Stromal cell of bone marrow (primary cell): ENCODE results near the gene SBK3.
"Not testable (repeated sequence)": the region's sequence is repeated elsewhere in the genome, so short reads cannot be mapped to it uniquely, and the experiment has no call there.

Experiments
- DNase-seq: peaks from one replicate; pipeline ENCODE4 v3.0.0-alpha.2; 2012; ENCODE audit warnings: low read depth

The SBK3 gene

DNA sequence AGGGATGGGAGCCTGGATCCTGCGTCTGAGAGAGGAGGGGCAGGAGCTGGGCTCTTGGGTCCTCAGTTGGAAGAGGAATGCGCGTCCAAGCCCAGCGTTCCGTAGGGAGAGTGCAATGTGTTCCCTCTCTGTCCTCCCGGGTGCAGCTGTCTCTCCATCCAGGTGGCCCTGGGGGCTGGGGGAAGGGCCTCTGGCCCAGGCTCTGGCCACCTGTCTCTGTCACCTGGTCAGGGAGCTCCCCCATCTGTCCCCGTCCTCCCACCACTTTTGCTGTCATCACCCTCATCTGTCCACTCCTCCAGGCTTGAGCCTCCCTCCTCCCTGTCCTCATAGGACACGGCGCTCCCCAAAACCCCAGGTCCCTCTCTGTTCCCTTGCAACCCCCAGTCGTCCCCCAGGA lies 4.7 kb downstream of the SBK3 start:
- no peak for DNase-seq

- DNase-seq: no peak
Measured at GRCh38 chr19:55539090-55539984, 6.0 kb downstream of the SBK3 start.

DNA sequence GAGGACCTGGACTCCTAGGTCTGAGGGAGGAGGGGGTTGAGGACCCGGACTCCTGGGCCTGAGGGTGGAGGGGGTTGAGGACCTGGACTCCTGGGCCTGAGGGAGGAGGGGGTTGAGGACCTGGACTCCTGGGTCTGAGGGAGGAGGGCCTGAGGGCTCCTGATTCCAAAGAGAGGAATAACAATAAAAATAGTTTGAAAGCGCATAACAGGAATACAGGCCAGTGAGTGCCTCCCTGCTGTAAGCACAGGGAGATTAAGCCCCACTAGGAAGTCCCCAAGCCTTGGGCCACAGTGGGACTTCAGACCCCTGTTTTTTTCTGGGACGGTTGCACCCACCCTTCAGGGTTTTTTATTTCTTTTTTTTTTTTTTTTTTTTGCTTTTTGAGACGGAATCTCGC lies 7.2 kb downstream of the SBK3 start:
- no peak for DNase-seq

DNA sequence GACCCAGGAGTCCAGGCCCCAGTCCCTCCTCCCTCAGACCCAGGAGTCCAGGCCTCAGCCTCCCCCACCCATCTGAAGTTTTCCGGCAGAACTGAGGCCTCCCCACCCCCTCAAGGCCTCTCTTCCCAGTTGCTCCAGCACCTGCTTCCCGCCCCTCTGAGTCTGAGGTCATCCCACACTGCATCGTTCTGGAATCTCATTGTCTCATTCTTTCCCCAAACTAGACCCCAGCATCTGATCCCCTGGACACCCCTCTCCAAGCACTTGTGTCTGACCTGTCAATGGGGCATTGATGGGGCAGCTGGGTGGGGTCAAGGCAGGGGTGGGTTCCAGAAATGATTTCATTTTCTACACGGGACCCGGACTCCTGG lies 7.6 kb downstream of the SBK3 start:
- DNase-seq: no peak

- no peak for DNase-seq
Measured at GRCh38 chr19:55536951-55537740, 8.2 kb downstream of the SBK3 start, which contains the start of gene SBK2. Gene SBK2 (minus strand): TSS chr19:55537133. CDS start chr19:55536294, 839 bp downstream.

DNA sequence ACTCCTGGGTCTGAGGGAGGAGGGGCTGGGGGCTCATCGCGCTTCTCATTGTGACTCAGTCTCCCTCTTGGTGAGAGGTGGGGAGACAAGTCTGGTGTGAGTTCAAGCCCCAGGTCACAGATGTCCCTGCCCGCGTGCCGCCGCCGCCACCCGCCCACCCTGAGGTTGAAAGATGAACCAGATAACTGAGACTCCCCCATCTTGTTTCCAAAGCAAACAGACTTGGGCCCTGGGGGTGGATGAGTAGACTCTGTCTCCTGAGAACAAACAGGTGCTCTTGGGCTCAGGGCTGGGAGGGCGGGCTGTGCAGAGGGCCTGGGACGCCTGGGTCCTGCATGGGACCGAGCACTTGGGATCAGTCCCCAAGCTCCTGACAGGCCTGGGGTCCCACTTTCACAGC lies 9.0 kb downstream of the SBK3 start:
- no peak for DNase-seq

DNA sequence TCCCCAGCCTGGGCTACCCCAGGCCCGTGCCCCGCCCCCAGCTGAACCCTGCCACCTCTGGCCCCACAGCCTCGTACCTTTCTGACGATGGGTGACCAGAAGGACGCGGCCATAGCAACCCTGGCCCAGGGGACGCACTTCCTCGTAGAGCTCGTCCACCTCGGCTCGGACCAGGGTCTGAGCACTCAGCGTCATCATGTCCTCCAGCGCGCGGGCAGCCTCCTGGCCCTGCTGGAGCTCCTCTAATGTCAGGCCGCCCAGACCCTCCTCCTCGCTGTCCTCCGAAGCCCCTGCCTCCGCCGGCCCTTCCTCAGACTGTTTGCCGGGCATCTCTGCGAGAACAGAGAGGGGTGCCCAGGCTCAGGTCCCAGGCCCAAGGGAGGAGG lies 9.4 kb downstream of the SBK3 start:
- DNase-seq: no peak

DNA sequence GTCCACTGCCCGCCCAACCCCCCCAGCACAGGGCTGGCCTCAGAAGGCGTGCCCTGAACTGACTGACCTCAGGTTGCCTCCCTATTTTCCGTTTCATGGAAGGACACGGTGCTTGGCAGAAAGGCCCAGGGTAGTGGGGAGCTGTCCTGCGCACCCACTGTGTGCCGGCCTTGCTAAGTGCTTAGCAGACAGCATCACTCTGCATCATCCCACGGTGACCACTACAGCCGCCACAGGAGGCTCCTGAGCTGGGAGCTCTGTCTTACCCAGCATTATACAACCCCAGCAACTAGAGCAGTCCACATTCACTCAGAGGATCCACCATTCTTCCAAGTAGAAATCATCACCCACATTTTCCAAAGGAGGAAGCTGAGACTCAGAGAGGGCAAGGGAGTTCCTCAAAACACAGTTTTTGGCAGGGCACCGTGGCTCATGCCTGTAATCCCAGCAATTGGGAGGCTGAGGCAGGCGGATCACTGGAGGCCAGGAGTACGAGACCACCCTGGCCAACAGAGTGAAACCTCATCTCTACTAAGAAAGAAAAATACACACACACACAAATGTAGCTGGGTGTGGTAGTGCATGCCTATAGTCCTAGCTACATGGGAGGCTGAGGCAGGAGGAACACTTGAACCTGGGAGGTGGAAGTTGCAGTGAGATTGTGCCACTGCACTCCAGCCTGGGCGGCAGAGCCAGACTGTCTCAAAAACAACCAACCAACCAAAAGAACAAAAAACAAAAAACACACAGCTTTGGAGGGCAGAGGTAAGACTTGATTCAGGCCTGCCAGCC lies 10.0 kb downstream of the SBK3 start:
- DNase-seq: no peak

DNA sequence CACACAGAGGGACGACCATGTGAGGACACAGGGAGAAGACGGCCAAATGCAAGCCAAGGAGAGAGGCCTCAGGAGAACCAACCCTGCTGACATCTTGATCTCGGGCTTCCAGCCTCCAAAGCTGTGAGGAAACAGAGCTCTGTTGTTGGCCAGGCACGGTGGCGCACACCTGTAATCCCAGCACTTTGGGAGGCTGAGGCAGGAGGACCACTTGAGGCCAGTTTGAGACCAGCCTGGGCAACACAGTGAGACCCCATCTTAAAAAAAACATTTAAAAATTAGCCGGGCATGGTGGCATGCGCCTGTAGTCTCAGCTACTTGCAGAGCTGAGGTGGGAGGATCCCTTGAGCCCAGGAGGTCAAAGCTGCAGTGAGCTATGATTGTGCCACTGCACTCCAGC lies 11.1 kb downstream of the SBK3 start:
- DNase-seq: not testable (repeated sequence)

- DNase-seq: no peak
Measured at GRCh38 chr19:55530996-55531395, 14.3 kb downstream of the SBK3 start.

GRCh38 chr19:55529636-55530234 lies 15.6 kb downstream of the SBK3 start:
- DNase-seq: no peak

DNA sequence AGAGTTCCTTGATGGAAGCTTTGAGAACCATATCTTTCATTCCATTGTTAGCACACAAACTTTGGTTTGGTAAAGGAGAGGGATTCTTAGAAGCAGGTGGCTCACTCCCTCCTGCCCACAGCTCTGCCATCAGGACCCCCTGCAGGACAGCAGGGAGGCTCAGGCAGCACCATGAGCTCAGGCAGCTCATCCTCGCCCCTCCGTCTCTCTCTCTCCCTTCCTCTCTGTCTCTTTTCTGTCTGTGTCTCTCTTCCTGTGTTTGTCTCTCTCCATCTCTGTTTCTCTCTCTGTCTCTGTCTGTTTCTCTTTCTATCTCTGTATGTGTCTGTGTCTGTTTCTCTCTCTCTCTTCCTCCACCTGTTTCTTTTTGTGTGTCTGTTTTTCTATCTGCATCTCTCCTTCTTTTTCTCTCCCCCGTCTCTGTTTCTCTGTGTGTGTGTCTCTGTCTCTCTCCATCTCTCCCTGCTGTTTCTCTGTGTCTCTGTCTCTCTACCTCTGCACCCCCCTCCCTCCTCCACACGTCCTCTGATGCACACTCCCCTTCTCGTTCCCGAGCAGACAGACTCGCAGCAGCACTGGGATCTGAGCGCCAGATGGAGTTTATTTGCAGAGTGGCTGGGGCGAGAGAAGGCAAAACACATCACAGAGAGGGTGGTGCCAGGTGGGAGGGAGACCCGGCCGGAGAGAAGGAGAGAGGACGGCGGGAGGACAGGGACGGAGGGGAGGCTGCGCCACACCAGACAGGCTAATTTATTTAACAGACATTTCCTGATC lies 17.1 kb downstream of the SBK3 start:
- no peak for DNase-seq

- no peak for DNase-seq
Measured at GRCh38 chr19:55527197-55528029, 17.9 kb downstream of the SBK3 start.

GRCh38 chr19:55526216-55527196 lies 18.8 kb downstream of the SBK3 start:
- DNase-seq: no peak

GRCh38 chr19:55525289-55526101 lies 19.8 kb downstream of the SBK3 start:
- no peak for DNase-seq

GRCh38 chr19:55520691-55521292 lies 24.6 kb downstream of the SBK3 start:
- no peak for DNase-seq

DNA sequence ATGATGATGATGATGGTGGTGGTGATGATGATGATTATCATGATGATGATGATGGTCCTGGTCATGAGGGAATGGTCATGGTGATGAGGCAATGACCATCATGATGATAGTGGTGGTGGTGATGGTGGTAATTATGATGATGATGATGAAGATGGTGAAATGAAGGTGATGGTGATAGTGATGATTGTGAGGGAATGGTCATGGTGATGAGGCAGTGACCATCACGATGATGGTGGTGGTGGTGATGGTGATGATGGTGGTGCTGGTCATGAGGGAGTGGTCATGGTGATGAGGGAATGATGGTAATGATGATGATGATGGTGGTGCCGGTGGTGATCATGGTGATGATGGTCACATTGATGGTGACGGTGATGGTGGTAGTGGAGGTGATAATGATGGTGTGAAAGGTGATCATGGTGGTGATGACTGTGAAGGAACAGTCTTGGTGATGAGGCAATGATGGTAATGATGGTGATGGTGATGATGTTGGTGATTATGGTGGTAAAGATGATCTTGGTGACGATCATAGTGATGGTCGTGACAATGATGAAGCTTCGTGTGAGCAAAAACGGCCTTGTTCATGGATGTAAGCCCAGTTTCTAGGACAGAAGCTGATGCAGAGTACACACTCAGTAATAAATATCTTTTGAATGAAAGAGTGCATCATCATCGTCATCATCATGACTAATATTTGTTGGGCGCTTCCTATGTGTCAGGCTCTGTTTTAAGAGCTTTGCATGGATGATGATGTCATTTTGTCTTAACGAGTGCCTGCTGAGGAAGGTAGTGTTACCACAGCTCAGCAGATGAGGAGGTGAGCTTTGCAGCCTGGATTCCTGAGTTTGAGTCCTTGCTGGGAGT lies 25.7 kb downstream of the SBK3 start:
- DNase-seq: peak; percentile 67
